Central memory CD8-positive, alpha-beta T cell (primary cell): ENCODE data around the gene HLA-DQA1.
"Not testable (repeated sequence)": the region's sequence is repeated elsewhere in the genome, so short reads cannot be mapped to it uniquely, and the experiment has no call there.

Experiments
- ATAC-seq: fragments of 150-1000 bp; cut with Tn5 transposase; replicated peaks from 2 replicates; pipeline ENCODE4 v1.10.0; 2022; ENCODE audit warnings: mild to moderate bottlenecking, moderate FRiP score, moderate number of reproducible peaks; ENCODE audit not compliant: poor library complexity, severe bottlenecking; ENCODE audit errors: extremely low read depth
- DNase-seq, 2 donors: peaks; one replicate each; pipeline ENCODE4 v3.0.0; 2021; ENCODE audit warnings: low spot score in 2 of 2
- H3K27ac Mint-ChIP-seq: one replicate; pipeline ENCODE4 v1.8.0; 2022; ENCODE audit warnings: low read depth, mild to moderate bottlenecking, moderate library complexity, mixed read lengths
- H3K27me3 Mint-ChIP-seq: one replicate; pipeline ENCODE4 v1.8.0; 2022; ENCODE audit warnings: mixed read lengths
- H3K36me3 Mint-ChIP-seq: one replicate; pipeline ENCODE4 v1.8.0; 2022; ENCODE audit warnings: mild to moderate bottlenecking, moderate library complexity, mixed read lengths; ENCODE audit not compliant: insufficient read depth
- H3K4me1 Mint-ChIP-seq: one replicate; pipeline ENCODE4 v1.8.0; 2022; ENCODE audit warnings: mixed read lengths
- H3K4me3 Mint-ChIP-seq: one replicate; pipeline ENCODE4 v1.8.0; 2022; ENCODE audit warnings: mild to moderate bottlenecking, moderate library complexity, mixed read lengths
- H3K9me3 Mint-ChIP-seq: one replicate; pipeline ENCODE4 v1.8.0; 2022; ENCODE audit warnings: mixed read lengths

Gene HLA-DQA1

GRCh38 chr6:32666420-32667300 lies 29.5 kb downstream of the HLA-DQA1 start, which contains the start of gene HLA-DQB1:
TSS of gene HLA-DQB1 (minus strand) at chr6:32666657. CDS start at chr6:32666607, 50 bp downstream.
- H3K4me3 Mint-ChIP-seq, result peak within 1 kb of the TSS; percentile 88
- H3K4me1 Mint-ChIP-seq, result peaks cover 62% of the 10 kb centered on the region
- DNase-seq, result peak; percentile 30 to 77
- H3K27me3 Mint-ChIP-seq, result no peaks in the 10 kb centered on the region
- peaks cover under 1% of the 10 kb centered on the region for H3K9me3 Mint-ChIP-seq
- H3K27ac Mint-ChIP-seq, result peak within 1 kb of the TSS; percentile 98
- peaks cover 49% of the 10 kb centered on the region for H3K36me3 Mint-ChIP-seq
- peak; percentile 69 for ATAC-seq

GRCh38 chr6:32668226-32668747 lies 31.1 kb downstream of the HLA-DQA1 start:
- peaks cover 6% of the 10 kb centered on the region for H3K9me3 Mint-ChIP-seq
- H3K4me3 Mint-ChIP-seq, result peak overlapping the region; percentile 88
- H3K27ac Mint-ChIP-seq, result peak overlapping the region; percentile 98
- ATAC-seq (peak; percentile 63), DNase-seq (peak in 1 of 2 donors; percentile 71)
- H3K36me3 Mint-ChIP-seq, result peaks cover 35% of the 10 kb centered on the region
- peaks cover 61% of the 10 kb centered on the region for H3K4me1 Mint-ChIP-seq
- H3K27me3 Mint-ChIP-seq, result no peaks in the 10 kb centered on the region

GRCh38 chr6:32669240-32669639 lies 32.0 kb downstream of the HLA-DQA1 start:
- Mint-ChIP-seq H3K4me1 (peaks cover 52% of the 10 kb centered on the region), H3K27ac (no peak overlapping the region), H3K36me3 (peaks cover 26% of the 10 kb centered on the region), H3K9me3 (peaks cover 6% of the 10 kb centered on the region), H3K27me3 (no peaks in the 10 kb centered on the region), H3K4me3 (no peak overlapping the region)
- no peak for ATAC-seq
- no peak for DNase-seq

GRCh38 chr6:32669893-32670292 lies 32.7 kb downstream of the HLA-DQA1 start:
- ATAC-seq (no peak), DNase-seq (no peak)
- Mint-ChIP-seq H3K27me3 (no peaks in the 10 kb centered on the region), H3K27ac (peak overlapping the region; percentile 60), H3K36me3 (peaks cover 19% of the 10 kb centered on the region), H3K4me1 (peaks cover 45% of the 10 kb centered on the region), H3K9me3 (peaks cover 6% of the 10 kb centered on the region), H3K4me3 (no peak overlapping the region)

- H3K36me3 Mint-ChIP-seq, ATAC-seq, H3K9me3 Mint-ChIP-seq: not testable (repeated sequence)
Observed at GRCh38 chr6:32671908-32672307, 34.7 kb downstream of the HLA-DQA1 start.

GRCh38 chr6:32674123-32674522 lies 36.9 kb downstream of the HLA-DQA1 start:
- not testable (repeated sequence) for H3K4me1 Mint-ChIP-seq, H3K27ac Mint-ChIP-seq, H3K36me3 Mint-ChIP-seq, H3K4me3 Mint-ChIP-seq, ATAC-seq, H3K27me3 Mint-ChIP-seq, DNase-seq
- H3K9me3 Mint-ChIP-seq, result peaks cover 13% of the 10 kb centered on the region

More at GRCh38 chr6:32671908-32672307, 34.7 kb downstream of the HLA-DQA1 start:
- DNase-seq, H3K27ac Mint-ChIP-seq, H3K4me3 Mint-ChIP-seq, H3K27me3 Mint-ChIP-seq: not testable (repeated sequence)
- peaks cover 25% of the 10 kb centered on the region for H3K4me1 Mint-ChIP-seq

- Mint-ChIP-seq H3K9me3 (peaks cover 7% of the 10 kb centered on the region), H3K36me3 (peaks cover 1% of the 10 kb centered on the region), H3K4me1 (peaks cover 15% of the 10 kb centered on the region), H3K27me3 (no peaks in the 10 kb centered on the region), H3K27ac (no peak overlapping the region), H3K4me3 (no peak overlapping the region)
- ATAC-seq (no peak), DNase-seq (no peak)
Observed at GRCh38 chr6:32679492-32679891, 42.3 kb downstream of the HLA-DQA1 start.

GRCh38 chr6:32680055-32680454 lies 42.8 kb downstream of the HLA-DQA1 start:
- peaks cover 18% of the 10 kb centered on the region for H3K4me1 Mint-ChIP-seq
- no peak overlapping the region for H3K27ac Mint-ChIP-seq
- H3K27me3 Mint-ChIP-seq, result no peaks in the 10 kb centered on the region
- no peak for ATAC-seq
- peaks cover 7% of the 10 kb centered on the region for H3K9me3 Mint-ChIP-seq
- H3K4me3 Mint-ChIP-seq, result no peak overlapping the region
- peaks cover 1% of the 10 kb centered on the region for H3K36me3 Mint-ChIP-seq
- no peak for DNase-seq

GRCh38 chr6:32684246-32684645 lies 47.0 kb downstream of the HLA-DQA1 start:
- no peak overlapping the region for H3K4me3 Mint-ChIP-seq
- ATAC-seq (no peak), DNase-seq (no peak)
- peaks cover 3% of the 10 kb centered on the region for H3K36me3 Mint-ChIP-seq
- H3K9me3 Mint-ChIP-seq, result no peaks in the 10 kb centered on the region
- peaks cover 29% of the 10 kb centered on the region for H3K4me1 Mint-ChIP-seq
- H3K27me3 Mint-ChIP-seq, result no peaks in the 10 kb centered on the region
- H3K27ac Mint-ChIP-seq, result no peak overlapping the region

- Mint-ChIP-seq H3K4me1 (peaks cover 32% of the 10 kb centered on the region), H3K36me3 (peaks cover 3% of the 10 kb centered on the region), H3K27ac (peak overlapping the region; percentile 95), H3K4me3 (peak overlapping the region; percentile 36), H3K27me3 (no peaks in the 10 kb centered on the region), H3K9me3 (no peaks in the 10 kb centered on the region)
- DNase-seq, result peak in 1 of 2 donors; percentile 55
- ATAC-seq, result peak; percentile 98
Observed at GRCh38 chr6:32685603-32686002, 48.4 kb downstream of the HLA-DQA1 start.

- DNase-seq (no peak), ATAC-seq (no peak)
- H3K4me1 Mint-ChIP-seq, result peaks cover 28% of the 10 kb centered on the region
- H3K4me3 Mint-ChIP-seq, result no peak overlapping the region
- peaks cover 3% of the 10 kb centered on the region for H3K36me3 Mint-ChIP-seq
- H3K27ac Mint-ChIP-seq, result no peak overlapping the region
- peaks cover 25% of the 10 kb centered on the region for H3K27me3 Mint-ChIP-seq
- H3K9me3 Mint-ChIP-seq, result no peaks in the 10 kb centered on the region
Observed at GRCh38 chr6:32689531-32690501, 52.6 kb downstream of the HLA-DQA1 start.

GRCh38 chr6:32692019-32692418 lies 54.8 kb downstream of the HLA-DQA1 start:
- Mint-ChIP-seq H3K27me3 (peaks cover 34% of the 10 kb centered on the region), H3K4me1 (peaks cover 18% of the 10 kb centered on the region), H3K9me3 (no peaks in the 10 kb centered on the region), H3K27ac (no peak overlapping the region), H3K36me3 (no peaks in the 10 kb centered on the region), H3K4me3 (no peak overlapping the region)
- DNase-seq (peak; percentile 37 to 54), ATAC-seq (peak; percentile 75)
